Activated CD8-positive, alpha-beta T cell treated with anti-CD3 and anti-CD28 coated beads, Interleukin-2, amount 10 ng/mL, durations not matched to agents 7 days and 5 days (primary cell): Measurements from ENCODE around the gene CASP8AP2. TPM values are rescaled to one million over a fixed set of nuclear protein-coding genes. Genes with fewer than 3 reads are reported as not detected.

ENCODE experiments used
- total RNA-seq, 2 experiments: library from RNA; stranded (reverse); gene quantifications; one replicate each; pipeline ENCODE4 v1.2.3, GENCODE V29; 2021

CASP8AP2 gene
- total RNA-seq, 2 experiments from 2014 or later: 42.5 to 47.3 TPM

Other genes with a start within 250 kb of the CASP8AP2 start
- 10 to 100 TPM; 29.2 to 29.5 TPM for gene LYRM2, start 191.1 kb upstream of the CASP8AP2 start, total RNA-seq
- 10 to 100 TPM; 58.2 to 64.7 TPM for gene MDN1, start 10.1 kb upstream of the CASP8AP2 start, total RNA-seq
- gene GJA10, start 64.6 kb downstream of the CASP8AP2 start, total RNA-seq: not detected